Osteoblast (primary cell): Measurements from ENCODE around the gene HDHD2. TPM values are rescaled to one million over a fixed set of nuclear protein-coding genes. Genes with fewer than 3 reads are reported as not detected.

Experiments
- DNase-seq: peaks from one replicate; pipeline ENCODE4 v3.0.0; 2011; ENCODE audit warnings: low spot score, mixed read lengths; ENCODE audit not compliant: insufficient read length; ENCODE audit errors: missing footprints
- H2AFZ ChIP-seq: 2 replicates; pipeline ENCODE4 v1.6.0; 2011; ENCODE audit warnings: mild to moderate bottlenecking, low read length
- H3K27ac ChIP-seq: 2 replicates; pipeline ENCODE4 v1.5.1; 2011; ENCODE audit warnings: mild to moderate bottlenecking, low read depth, low read length, moderate library complexity
- H3K27me3 ChIP-seq: 2 replicates; pipeline ENCODE4 v1.6.0; 2012; ENCODE audit warnings: mild to moderate bottlenecking, control low read depth, inconsistent platforms, low read length, moderate library complexity; ENCODE audit not compliant: insufficient read depth
- H3K36me3 ChIP-seq: 2 replicates; pipeline ENCODE4 v1.5.1; 2011; ENCODE audit warnings: mild to moderate bottlenecking, low read length, control low read depth, moderate library complexity; ENCODE audit not compliant: insufficient read depth
- H3K4me1 ChIP-seq: 2 replicates; pipeline ENCODE4 v1.5.1; 2011; ENCODE audit warnings: mild to moderate bottlenecking, low read length, control low read depth, moderate library complexity; ENCODE audit not compliant: insufficient read depth
- H3K4me2 ChIP-seq: 2 replicates; pipeline ENCODE4 v1.6.0; 2011; ENCODE audit warnings: mild to moderate bottlenecking, low read length; ENCODE audit not compliant: insufficient read depth
- H3K4me3 ChIP-seq: fragments of 200-600 bp; sonication (generic); 3 replicates; pipeline ENCODE4 v1.5.1; 2012; ENCODE audit warnings: mild to moderate bottlenecking, low read length, inconsistent platforms; ENCODE audit not compliant: insufficient read depth
- H3K79me2 ChIP-seq: 2 replicates; pipeline ENCODE4 v1.6.0; 2012; ENCODE audit warnings: mild to moderate bottlenecking, low read length, control low read depth, inconsistent platforms; ENCODE audit not compliant: insufficient read depth
- H3K9me3 ChIP-seq: 2 replicates; pipeline ENCODE4 v1.5.1; 2011; ENCODE audit warnings: low read depth, low read length, control low read depth
- H4K20me1 ChIP-seq: 2 replicates; pipeline ENCODE4 v1.6.0; 2012; ENCODE audit warnings: mild to moderate bottlenecking, low read length, control low read depth; ENCODE audit not compliant: insufficient read depth
- CTCF ChIP-seq: IDR thresholded peaks from 2 replicates; pipeline ENCODE4 v1.5.1; 2011; ENCODE audit warnings: mild to moderate bottlenecking, low read depth, low read length, moderate library complexity; ENCODE audit errors: extremely low read depth
- total RNA-seq: library from RNA; depleted of rRNA; stranded (reverse); fragments of >200 nt; gene quantifications from 2 replicates; pipeline ENCODE4 v1.2.3, GENCODE V29; 2012

Gene HDHD2
- total RNA-seq, 1 donor = 17.4 TPM

GRCh38 chr18:47149457-47150028, 757 bp downstream of the HDHD2 start:
- H4K20me1 ChIP-seq = peaks cover 3% of the 10 kb centered on the region
- DNase-seq = no peak

GRCh38 chr18:47146206-47146605, 4.1 kb downstream of the HDHD2 start:
- H3K4me1 ChIP-seq = peaks cover 12% of the 10 kb centered on the region
- TF ChIP-seq CTCF = no peak

More at GRCh38 chr18:47149457-47150028, 757 bp downstream of the HDHD2 start:
- Histone ChIP-seq H3K27ac (peak overlapping the region; percentile 85), H3K4me3 (peak overlapping the region; percentile 88), H3K79me2 (peaks cover 54% of the 10 kb centered on the region), H3K4me2 (peak overlapping the region; percentile 98), H3K27me3 (no peaks in the 10 kb centered on the region), H2AFZ (peak overlapping the region; percentile 91), H3K36me3 (peaks cover 8% of the 10 kb centered on the region), H3K4me1 (peaks cover 16% of the 10 kb centered on the region), H3K9me3 (no peaks in the 10 kb centered on the region)
- no peak for TF ChIP-seq CTCF

GRCh38 chr18:47143899-47144485, 6.3 kb downstream of the HDHD2 start:
- no peak for TF ChIP-seq CTCF
- H3K4me2 ChIP-seq = no peak overlapping the region

More at GRCh38 chr18:47146206-47146605, 4.1 kb downstream of the HDHD2 start:
- no peaks in the 10 kb centered on the region for H3K36me3 ChIP-seq
- peaks cover 81% of the 10 kb centered on the region for H3K79me2 ChIP-seq
- H3K4me3 ChIP-seq = no peak overlapping the region
- no peak overlapping the region for H3K4me2 ChIP-seq
- peaks cover 10% of the 10 kb centered on the region for H4K20me1 ChIP-seq
- H3K27ac ChIP-seq = no peak overlapping the region
- H2AFZ ChIP-seq = no peak overlapping the region
- no peaks in the 10 kb centered on the region for H3K27me3 ChIP-seq
- no peak for DNase-seq
- no peaks in the 10 kb centered on the region for H3K9me3 ChIP-seq

GRCh38 chr18:47143153-47143552, 7.1 kb downstream of the HDHD2 start:
- H3K4me3 ChIP-seq = no peak overlapping the region
- no peak for TF ChIP-seq CTCF
- no peak overlapping the region for H3K4me2 ChIP-seq
- H3K9me3 ChIP-seq = no peaks in the 10 kb centered on the region
- H3K4me1 ChIP-seq = no peaks in the 10 kb centered on the region
- no peaks in the 10 kb centered on the region for H3K36me3 ChIP-seq
- H2AFZ ChIP-seq = no peak overlapping the region
- H3K27ac ChIP-seq = no peak overlapping the region
- peaks cover 10% of the 10 kb centered on the region for H4K20me1 ChIP-seq
- H3K79me2 ChIP-seq = peaks cover 73% of the 10 kb centered on the region
- DNase-seq = no peak
- no peaks in the 10 kb centered on the region for H3K27me3 ChIP-seq

More at GRCh38 chr18:47143899-47144485, 6.3 kb downstream of the HDHD2 start:
- H2AFZ ChIP-seq = no peak overlapping the region
- H3K36me3 ChIP-seq = no peaks in the 10 kb centered on the region
- no peaks in the 10 kb centered on the region for H3K9me3 ChIP-seq
- H4K20me1 ChIP-seq = peaks cover 10% of the 10 kb centered on the region
- no peak for DNase-seq
- H3K4me1 ChIP-seq = no peaks in the 10 kb centered on the region
- no peak overlapping the region for H3K4me3 ChIP-seq
- peaks cover 77% of the 10 kb centered on the region for H3K79me2 ChIP-seq
- no peak overlapping the region for H3K27ac ChIP-seq
- H3K27me3 ChIP-seq = no peaks in the 10 kb centered on the region
